ENCODE measurements around the gene XYLT2.

The XYLT2 gene

GRCh38 chr17:50359998-50360461, 14.1 kb downstream of the XYLT2 start:
- no peaks in the 10 kb centered on the region for H4K20me1 ChIP-seq (ENCODE audit: insufficient read depth, low read length, poor library complexity, severe bottlenecking)
- H3K4me3 ChIP-seq (ENCODE audit: low read length, poor library complexity, severe bottlenecking) = no peak overlapping the region
- H3K9ac ChIP-seq (ENCODE audit: low read depth, low read length, poor library complexity, severe bottlenecking) = no peak overlapping the region
- H2AFZ ChIP-seq (ENCODE audit: low read length) = no peak overlapping the region
- peaks cover 38% of the 10 kb centered on the region; the same call in 1 of the 2 replicates for H3K36me3 ChIP-seq (ENCODE audit: insufficient read depth, low read length)
- H3K9me2 ChIP-seq (replicated peaks; ENCODE audit: low read depth, low read length) = no peaks in the 10 kb centered on the region
- no peak overlapping the region for H3K4me2 ChIP-seq (ENCODE audit: low read depth, low read length, poor library complexity, severe bottlenecking)
- no peaks in the 10 kb centered on the region for H3K4me1 ChIP-seq (ENCODE audit: insufficient read depth, low read length, poor library complexity, severe bottlenecking)
- H3K27me3 ChIP-seq (ENCODE audit: insufficient read depth, low read length, poor library complexity, severe bottlenecking) = no peaks in the 10 kb centered on the region
- H3K79me2 ChIP-seq (ENCODE audit: insufficient read depth, low read length) = no peaks in the 10 kb centered on the region
- no peaks in the 10 kb centered on the region for H3F3A ChIP-seq (ENCODE audit: low read depth)
- TF ChIP-seq EZH2phosphoT487 (IDR thresholded peaks at IDR 0.05; ENCODE audit: borderline replicate concordance) = no peak
- no peak for TF ChIP-seq CTCF (conservative IDR thresholded peaks at IDR 0.05; ENCODE audit: low read length)
- H3K9me3 ChIP-seq (ENCODE audit: insufficient read depth, low read depth, low read length) = no peaks in the 10 kb centered on the region

- Histone ChIP-seq H3F3A (ENCODE audit: low read depth) (no peaks in the 10 kb centered on the region), H4K20me1 (ENCODE audit: insufficient read depth, low read length, poor library complexity, severe bottlenecking) (no peaks in the 10 kb centered on the region), H3K27me3 (ENCODE audit: insufficient read depth, low read length, poor library complexity, severe bottlenecking) (no peaks in the 10 kb centered on the region), H3K9me2 (replicated peaks; ENCODE audit: low read depth, low read length) (no peaks in the 10 kb centered on the region), H3K9me3 (ENCODE audit: insufficient read depth, low read depth, low read length) (no peaks in the 10 kb centered on the region), H3K4me2 (ENCODE audit: low read depth, low read length, poor library complexity, severe bottlenecking) (no peak overlapping the region), H3K4me1 (ENCODE audit: insufficient read depth, low read length, poor library complexity, severe bottlenecking) (no peaks in the 10 kb centered on the region), H3K4me3 (ENCODE audit: low read length, poor library complexity, severe bottlenecking) (no peak overlapping the region), H3K9ac (ENCODE audit: low read depth, low read length, poor library complexity, severe bottlenecking) (no peak overlapping the region), H2AFZ (ENCODE audit: low read length) (no peak overlapping the region), H3K79me2 (ENCODE audit: insufficient read depth, low read length) (no peaks in the 10 kb centered on the region), H3K36me3 (ENCODE audit: insufficient read depth, low read length) (peaks cover 33% of the 10 kb centered on the region; the same call in 1 of the 2 replicates)
- TF ChIP-seq CTCF (conservative IDR thresholded peaks at IDR 0.05; ENCODE audit: low read length) (no peak), EZH2phosphoT487 (IDR thresholded peaks at IDR 0.05; ENCODE audit: borderline replicate concordance) (no peak)
Observed at GRCh38 chr17:50360486-50361115, 14.7 kb downstream of the XYLT2 start.

GRCh38 chr17:50361561-50362480, 15.9 kb downstream of the XYLT2 start:
- H3K4me2 ChIP-seq (ENCODE audit: low read depth, low read length, poor library complexity, severe bottlenecking) = no peak overlapping the region
- no peaks in the 10 kb centered on the region for H3K27me3 ChIP-seq (ENCODE audit: insufficient read depth, low read length, poor library complexity, severe bottlenecking)

More at GRCh38 chr17:50361561-50362480, 15.9 kb downstream of the XYLT2 start:
- TF ChIP-seq EZH2phosphoT487 (IDR thresholded peaks at IDR 0.05; ENCODE audit: borderline replicate concordance) (no peak), CTCF (conservative IDR thresholded peaks at IDR 0.05; ENCODE audit: low read length) (peak; percentile 89)
- H3K9me3 ChIP-seq (ENCODE audit: insufficient read depth, low read depth, low read length) = no peaks in the 10 kb centered on the region
- H3K9ac ChIP-seq (ENCODE audit: low read depth, low read length, poor library complexity, severe bottlenecking) = no peak overlapping the region
- no peaks in the 10 kb centered on the region for H3K9me2 ChIP-seq (replicated peaks; ENCODE audit: low read depth, low read length)
- H3F3A ChIP-seq (ENCODE audit: low read depth) = no peaks in the 10 kb centered on the region
- peaks cover 26% of the 10 kb centered on the region; the same call in 1 of the 2 replicates for H3K36me3 ChIP-seq (ENCODE audit: insufficient read depth, low read length)
- no peaks in the 10 kb centered on the region for H3K79me2 ChIP-seq (ENCODE audit: insufficient read depth, low read length)
- no peak overlapping the region for H2AFZ ChIP-seq (ENCODE audit: low read length)
- no peaks in the 10 kb centered on the region for H3K4me1 ChIP-seq (ENCODE audit: insufficient read depth, low read length, poor library complexity, severe bottlenecking)
- H3K4me3 ChIP-seq (ENCODE audit: low read length, poor library complexity, severe bottlenecking) = no peak overlapping the region
- no peaks in the 10 kb centered on the region for H4K20me1 ChIP-seq (ENCODE audit: insufficient read depth, low read length, poor library complexity, severe bottlenecking)

All from Loucy (cell line).